GM12878 (cell line): Measurements from ENCODE around the gene CCRL2. TPM values are rescaled to one million over a fixed set of nuclear protein-coding genes. Genes with fewer than 3 reads are reported as not detected.
A peak's percentile ranks its signal among the peaks of the same experiment; 100 is the strongest.

ENCODE experiments used
- ATAC-seq: fragments of 200-7000 bp; cut with Tn5 transposase; 3 replicates; pipeline ENCODE4 v1.9.1; 2020; ENCODE audit warnings: mild to moderate bottlenecking, moderate library complexity
- BruUV-seq: library from RNA; stranded (reverse); fragments of 400-500 nt; replicated peaks from 2 replicates; lab custom pipeline; 2021; lab: Mats Ljungman, UMichigan
- CTCF ChIA-PET: fragments of 300-600 bp; sonication (Branson Sonifier 250); formaldehyde crosslinking; extraction: SDS; loops from one replicate; lab custom pipeline; 2021; ENCODE audit warnings: inconsistent platforms; lab: Yijun Ruan, JAX
- POLR2A ChIA-PET: fragments of 350-600 bp; formaldehyde crosslinking; extraction: SDS; loops from one replicate; lab custom pipeline; 2021; ENCODE audit warnings: inconsistent platforms; lab: Charles Lee
- RAD21 ChIA-PET: fragments of 300-600 bp; sonication (Branson Sonifier 250); formaldehyde crosslinking; loops from one replicate; lab custom pipeline; 2023; ENCODE audit warnings: antibody characterized with exemption; ENCODE audit not compliant: unreplicated experiment; lab: Charles Lee
- SMC1A ChIA-PET: fragments of 300-600 bp; sonication (Branson Sonifier 250); formaldehyde crosslinking; loops from one replicate; lab custom pipeline; 2023; ENCODE audit not compliant: unreplicated experiment, uncharacterized antibody; lab: Charles Lee
- DNase-seq: peaks from one replicate; pipeline ENCODE4 v3.0.0-alpha.2; 2011; ENCODE audit warnings: low read depth, low spot score
- FAIRE-seq: peaks from 3 replicates; lab custom pipeline; 2011; peaks lifted over from hg19 to GRCh38; lab: Jason Lieb, UNC
- H2AFZ ChIP-seq: 2 replicates; pipeline ENCODE4 v1.6.0; 2011; ENCODE audit warnings: low read depth, low read length, control low read depth; ENCODE audit not compliant: control insufficient read depth
- H3K27ac ChIP-seq: 2 replicates; pipeline ENCODE4 v1.5.1; 2011; ENCODE audit warnings: control low read depth; ENCODE audit not compliant: control insufficient read depth, insufficient read depth
- H3K27me3 ChIP-seq, 2 experiments: replicated peaks in 1 of 2; 2 replicates each; pipeline versions ENCODE4 v1.6.0 to v1.6.1; 2011; ENCODE audit warnings: low read length in 1 of 2; ENCODE audit not compliant: control insufficient read depth in 2 of 2, insufficient read depth in 2 of 2
- H3K36me3 ChIP-seq, 2 experiments: 2 replicates each; pipeline ENCODE4 v1.5.1; 2011; ENCODE audit warnings: low read length in 1 of 2; ENCODE audit not compliant: control insufficient read depth in 2 of 2, insufficient read depth in 2 of 2
- H3K4me1 ChIP-seq: 2 replicates; pipeline ENCODE4 v1.6.1; 2011; ENCODE audit warnings: mild to moderate bottlenecking, low read length, moderate library complexity, mixed read lengths; ENCODE audit not compliant: control insufficient read depth, insufficient read depth
- H3K4me2 ChIP-seq: 2 replicates; pipeline ENCODE4 v1.6.0; 2011; ENCODE audit warnings: control low read depth; ENCODE audit not compliant: control insufficient read depth, insufficient read depth
- H3K4me3 ChIP-seq: fragments of 200-600 bp; sonication (generic); 2 replicates; pipeline ENCODE4 v1.5.1; 2016
- H3K79me2 ChIP-seq: 2 replicates; pipeline ENCODE4 v1.6.0; 2011; ENCODE audit warnings: low read length; ENCODE audit not compliant: control insufficient read depth, insufficient read depth
- H3K9ac ChIP-seq: 2 replicates; pipeline ENCODE4 v1.8.0; 2011; ENCODE audit warnings: low read length, control low read depth, mixed read lengths; ENCODE audit not compliant: control insufficient read depth, insufficient read depth
- H3K9me3 ChIP-seq: replicated peaks from 3 replicates; pipeline ENCODE4 v1.5.1; 2011; ENCODE audit warnings: mild to moderate bottlenecking, low read length; ENCODE audit not compliant: control insufficient read depth, insufficient read depth
- H4K20me1 ChIP-seq: 2 replicates; pipeline ENCODE4 v1.6.0; 2011; ENCODE audit not compliant: control insufficient read depth, insufficient read depth
- ATF7 ChIP-seq: fragments of 450-650 bp; IDR thresholded peaks from 2 replicates; pipeline ENCODE4 v1.6.1; 2016; ENCODE audit warnings: low read depth, mild to moderate bottlenecking
- BHLHE40 ChIP-seq, 2 experiments: fragments of 450-650 bp in 1 of 2; IDR thresholded peaks; 2 replicates each; pipeline ENCODE4 v1.6.1; 2011 to 2017; ENCODE audit warnings: low read depth in 2 of 2, borderline replicate concordance in 1 of 2, improper control_type of control experiment in 1 of 2, low read length in 1 of 2, mild to moderate bottlenecking in 1 of 2
- EED ChIP-seq: sonication (generic); IDR thresholded peaks from 2 replicates; pipeline ENCODE4 v1.6.1; 2016; ENCODE audit warnings: antibody characterized with exemption, low read depth
- ESRRA ChIP-seq: IDR thresholded peaks from 2 replicates; pipeline ENCODE4 v1.6.1; 2012; ENCODE audit warnings: mild to moderate bottlenecking, low read length, improper control_type of control experiment
- EZH2 ChIP-seq: IDR thresholded peaks from 2 replicates; pipeline ENCODE4 v1.6.1; 2012; ENCODE audit warnings: low read depth, mild to moderate bottlenecking, control low read depth, inconsistent platforms, low read length, borderline replicate concordance; ENCODE audit not compliant: control insufficient read depth
- IKZF2 ChIP-seq, 2 experiments: fragments of 450-650 bp; IDR thresholded peaks; 2 replicates each; pipeline ENCODE4 v1.6.1; 2017; ENCODE audit warnings: mild to moderate bottlenecking in 2 of 2, moderate library complexity in 2 of 2
- LARP7 ChIP-seq: fragments of 450-650 bp; IDR thresholded peaks from 2 replicates; pipeline ENCODE4 v1.6.1; 2017; ENCODE audit warnings: mild to moderate bottlenecking
- MTA3 ChIP-seq: IDR thresholded peaks from 2 replicates; pipeline ENCODE4 v1.6.1; 2012; ENCODE audit warnings: low read length, inconsistent platforms, borderline replicate concordance
- PML ChIP-seq: IDR thresholded peaks from 2 replicates; pipeline ENCODE4 v1.6.1; 2012; ENCODE audit warnings: low read length, inconsistent platforms
- POLR2A ChIP-seq: IDR thresholded peaks from 2 replicates; pipeline ENCODE4 v1.6.1; 2011; ENCODE audit warnings: low read depth, mild to moderate bottlenecking, low read length
- RBBP5 ChIP-seq: fragments of 200-600 bp; sonication (generic); conservative IDR thresholded peaks from 2 replicates; pipeline ENCODE4 v1.6.1; 2016
- RELA ChIP-seq: fragments of 450-650 bp; IDR thresholded peaks from 2 replicates; pipeline ENCODE4 v1.8.0; 2014; ENCODE audit warnings: borderline replicate concordance; ENCODE audit not compliant: partially characterized antibody
- SIN3A ChIP-seq: IDR thresholded peaks from 2 replicates; pipeline ENCODE4 v1.6.1; 2012; ENCODE audit warnings: low read depth, low read length, improper control_type of control experiment
- SP1 ChIP-seq: IDR thresholded peaks from one replicate; pipeline ENCODE4 v1.6.1; 2011; ENCODE audit warnings: low read depth, low read length
- STAT3 ChIP-seq: IDR thresholded peaks from 2 replicates; pipeline ENCODE4 v1.6.1; 2011; ENCODE audit warnings: low read depth, low read length, improper control_type of control experiment
- ZNF217 ChIP-seq: fragments of 450-650 bp; IDR thresholded peaks from 2 replicates; pipeline ENCODE4 v1.6.1; 2017; ENCODE audit warnings: antibody characterized with exemption, mild to moderate bottlenecking
- WGBS: methylation state at CpG from one replicate; pipeline ENCODE4 v1.1.6; 2016; ENCODE audit warnings: low lambda C conversion rate; ENCODE audit not compliant: insufficient replicate concordance, insufficient coverage; ENCODE audit errors: missing lambda C conversion rate; 5-methylcytosine and 5-hydroxymethylcytosine counted together
- in situ Hi-C: fragments of 300-500 bp; cut with MboI; formaldehyde crosslinking; loops from 9 replicates; pipeline ENCODE4 v1.14.3; 2018; ENCODE audit warnings: mixed read lengths
- intact Hi-C: fragments of 100-400 bp; cut with micrococcal nuclease; formaldehyde crosslinking; loops from one replicate; pipeline ENCODE4 v1.14.2; 2022; ENCODE audit not compliant: unreplicated experiment
- polyA plus RNA-seq, 11 experiments: library from polyadenylated mRNA; depleted of rRNA in 4 of 11; unstranded in 6 of 11; stranded (reverse) in 5 of 11; fragments of >200 nt; fragmentation: Nextera tagmentation in 4 of 11; fragmentation: Illumina TruSeq in 1 of 11; extraction: Ambion mirVana in 4 of 11; extraction: Trizol in 1 of 11; gene quantifications; 1 replicate in 1 of 11; 2 replicates in 10 of 11; pipeline versions ENCODE4 v1.2.1 to v1.2.3, GENCODE V29; 2011 to 2016; ENCODE audit warnings: inconsistent platforms in 2 of 11, missing spikeins in 2 of 11, low read depth in 1 of 11
- total RNA-seq, 4 experiments: library from RNA; depleted of rRNA in 3 of 4; stranded (reverse); fragments of >200 nt in 3 of 4; fragmentation: Illumina TruSeq in 1 of 4; extraction: Trizol in 1 of 4; gene quantifications; 2 replicates each; pipeline versions ENCODE4 v1.2.1 to v1.2.3, GENCODE V29; 2013 to 2021
- TF ChIP-seq, protein P1 (sequence below): fragments of 450-650 bp; IDR thresholded peaks from 2 replicates; pipeline ENCODE4 v1.6.1; 2017; ENCODE audit warnings: low read depth, mild to moderate bottlenecking, moderate library complexity
- TF ChIP-seq, protein P2 (sequence below): IDR thresholded peaks from 2 replicates; pipeline ENCODE4 v1.6.1; 2012; ENCODE audit warnings: improper control_type of control experiment, low read depth, low read length; ENCODE audit not compliant: insufficient replicate concordance

CCRL2 gene
- total and polyA plus RNA-seq, 10 of the 15 experiments (the other 5 are each of a cell fraction or from before 2014, with no cell fraction given) = 0.04 to 2.5 (median 1.8) TPM

DNA sequence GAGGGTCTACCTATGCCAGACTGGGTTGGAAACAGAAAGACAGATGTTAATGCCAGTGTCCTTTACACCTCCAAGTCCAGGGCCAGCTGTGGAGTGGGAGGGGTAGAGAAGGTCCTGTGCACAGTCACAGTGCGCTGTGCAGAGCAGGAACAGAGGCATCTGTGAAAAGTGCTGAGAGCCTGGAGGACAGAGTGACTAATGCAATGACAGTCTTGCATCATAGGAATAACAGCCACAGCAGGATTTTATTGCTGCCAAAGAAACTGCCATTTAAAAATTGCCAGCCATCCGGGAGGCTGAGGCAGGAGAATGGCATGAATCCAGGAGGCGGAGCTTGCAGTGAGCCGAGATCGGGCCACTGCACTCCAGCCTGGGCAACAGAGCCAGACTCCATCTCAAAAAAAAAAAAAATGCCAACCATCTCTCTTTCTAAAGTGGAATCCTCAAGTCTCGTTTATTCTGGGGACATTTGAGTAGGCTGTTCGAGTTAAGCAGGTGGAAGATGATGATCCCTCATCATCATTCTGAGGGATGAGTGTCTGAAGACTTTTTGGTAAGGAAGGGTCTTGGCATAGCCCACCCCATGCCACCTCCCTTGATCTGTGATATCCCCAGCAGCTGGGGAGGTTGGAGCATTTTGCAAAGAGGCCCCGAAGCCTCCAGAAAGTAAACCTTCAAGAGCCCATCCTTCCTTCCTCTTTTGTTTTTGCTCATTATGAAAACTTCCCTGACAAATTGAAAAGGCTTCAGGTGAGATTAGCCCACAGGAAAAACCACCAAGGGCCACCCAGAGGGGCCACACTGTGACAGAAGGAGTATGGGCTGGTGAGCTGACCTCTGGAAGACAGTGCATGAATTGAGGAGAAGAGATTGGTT lies 45.4 kb upstream of the CCRL2 start:
- intact Hi-C loops (loop anchor here (2.0 kb wide), 1 partner anchor 63 kb away; no protein-coding TSS in a partner anchor), in situ Hi-C loops (no loop called here)
- Histone ChIP-seq H3K9me3 (no peaks in the 10 kb centered on the region), H3K4me3 (no peak overlapping the region; the same call in 1 of the 2 replicates), H3K4me2 (peak overlapping the region; percentile 71), H4K20me1 (no peaks in the 10 kb centered on the region), H3K27me3 (no peaks in the 10 kb centered on the region), H3K9ac (no peak overlapping the region), H3K79me2 (no peaks in the 10 kb centered on the region), H2AFZ (no peak overlapping the region), H3K4me1 (peaks cover 40% of the 10 kb centered on the region), H3K36me3 (no peaks in the 10 kb centered on the region), H3K27ac (no peak overlapping the region)
- CTCF ChIA-PET = interaction anchor here (1.3 to 4.0 kb wide), 3 partner anchors 16 to 147 kb away, joined by 3 to 25 read pairs (median 8); no protein-coding TSS in a partner anchor
- BruUV-seq = no TSS peak
- FAIRE-seq = no peak
- POLR2A ChIA-PET = no interaction called here
- no peak; the same call in 2 of the 3 replicates for ATAC-seq
- SMC1A ChIA-PET = interaction anchor here (1.0 to 4.0 kb wide), 7 partner anchors 9 to 272 kb away, joined by 3 to 23 read pairs (median 4); partner anchors contain the start of gene CCR5
- WGBS = 51% methylated on average over 8 of the region's 8 CpGs
- RAD21 ChIA-PET = interaction anchor here (0.7 to 6.0 kb wide), 6 partner anchors 8 to 154 kb away, joined by 3 to 38 read pairs (median 12); partner anchors contain the start of gene CCR5
- DNase-seq = no peak
- no peak for TF ChIP-seq RELA
- no peak for TF ChIP-seq STAT3
- TF ChIP-seq MTA3 = no peak; the same call in 1 of the 2 replicates
- TF ChIP-seq ATF7 = no peak
- no peak for TF ChIP-seq RBBP5
- no peak for TF ChIP-seq ZNF217
- no peak for TF ChIP-seq LARP7
- no peak for TF ChIP-seq EZH2
- TF ChIP-seq PML = no peak
- TF ChIP-seq POLR2A = no peak
- no peak for TF ChIP-seq BHLHE40 (IDR thresholded peaks at IDR 0.05; ENCODE audit: borderline replicate concordance in 1 of 2, low read depth in 2 of 2, low read length in 1 of 2)
- TF ChIP-seq, protein P1, sequence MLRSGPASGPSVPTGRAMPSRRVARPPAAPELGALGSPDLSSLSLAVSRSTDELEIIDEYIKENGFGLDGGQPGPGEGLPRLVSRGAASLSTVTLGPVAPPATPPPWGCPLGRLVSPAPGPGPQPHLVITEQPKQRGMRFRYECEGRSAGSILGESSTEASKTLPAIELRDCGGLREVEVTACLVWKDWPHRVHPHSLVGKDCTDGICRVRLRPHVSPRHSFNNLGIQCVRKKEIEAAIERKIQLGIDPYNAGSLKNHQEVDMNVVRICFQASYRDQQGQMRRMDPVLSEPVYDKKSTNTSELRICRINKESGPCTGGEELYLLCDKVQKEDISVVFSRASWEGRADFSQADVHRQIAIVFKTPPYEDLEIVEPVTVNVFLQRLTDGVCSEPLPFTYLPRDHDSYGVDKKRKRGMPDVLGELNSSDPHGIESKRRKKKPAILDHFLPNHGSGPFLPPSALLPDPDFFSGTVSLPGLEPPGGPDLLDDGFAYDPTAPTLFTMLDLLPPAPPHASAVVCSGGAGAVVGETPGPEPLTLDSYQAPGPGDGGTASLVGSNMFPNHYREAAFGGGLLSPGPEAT = peak; percentile 17; the same call in 1 of the 2 replicates
- TF ChIP-seq ESRRA = no peak
- TF ChIP-seq, protein P2, sequence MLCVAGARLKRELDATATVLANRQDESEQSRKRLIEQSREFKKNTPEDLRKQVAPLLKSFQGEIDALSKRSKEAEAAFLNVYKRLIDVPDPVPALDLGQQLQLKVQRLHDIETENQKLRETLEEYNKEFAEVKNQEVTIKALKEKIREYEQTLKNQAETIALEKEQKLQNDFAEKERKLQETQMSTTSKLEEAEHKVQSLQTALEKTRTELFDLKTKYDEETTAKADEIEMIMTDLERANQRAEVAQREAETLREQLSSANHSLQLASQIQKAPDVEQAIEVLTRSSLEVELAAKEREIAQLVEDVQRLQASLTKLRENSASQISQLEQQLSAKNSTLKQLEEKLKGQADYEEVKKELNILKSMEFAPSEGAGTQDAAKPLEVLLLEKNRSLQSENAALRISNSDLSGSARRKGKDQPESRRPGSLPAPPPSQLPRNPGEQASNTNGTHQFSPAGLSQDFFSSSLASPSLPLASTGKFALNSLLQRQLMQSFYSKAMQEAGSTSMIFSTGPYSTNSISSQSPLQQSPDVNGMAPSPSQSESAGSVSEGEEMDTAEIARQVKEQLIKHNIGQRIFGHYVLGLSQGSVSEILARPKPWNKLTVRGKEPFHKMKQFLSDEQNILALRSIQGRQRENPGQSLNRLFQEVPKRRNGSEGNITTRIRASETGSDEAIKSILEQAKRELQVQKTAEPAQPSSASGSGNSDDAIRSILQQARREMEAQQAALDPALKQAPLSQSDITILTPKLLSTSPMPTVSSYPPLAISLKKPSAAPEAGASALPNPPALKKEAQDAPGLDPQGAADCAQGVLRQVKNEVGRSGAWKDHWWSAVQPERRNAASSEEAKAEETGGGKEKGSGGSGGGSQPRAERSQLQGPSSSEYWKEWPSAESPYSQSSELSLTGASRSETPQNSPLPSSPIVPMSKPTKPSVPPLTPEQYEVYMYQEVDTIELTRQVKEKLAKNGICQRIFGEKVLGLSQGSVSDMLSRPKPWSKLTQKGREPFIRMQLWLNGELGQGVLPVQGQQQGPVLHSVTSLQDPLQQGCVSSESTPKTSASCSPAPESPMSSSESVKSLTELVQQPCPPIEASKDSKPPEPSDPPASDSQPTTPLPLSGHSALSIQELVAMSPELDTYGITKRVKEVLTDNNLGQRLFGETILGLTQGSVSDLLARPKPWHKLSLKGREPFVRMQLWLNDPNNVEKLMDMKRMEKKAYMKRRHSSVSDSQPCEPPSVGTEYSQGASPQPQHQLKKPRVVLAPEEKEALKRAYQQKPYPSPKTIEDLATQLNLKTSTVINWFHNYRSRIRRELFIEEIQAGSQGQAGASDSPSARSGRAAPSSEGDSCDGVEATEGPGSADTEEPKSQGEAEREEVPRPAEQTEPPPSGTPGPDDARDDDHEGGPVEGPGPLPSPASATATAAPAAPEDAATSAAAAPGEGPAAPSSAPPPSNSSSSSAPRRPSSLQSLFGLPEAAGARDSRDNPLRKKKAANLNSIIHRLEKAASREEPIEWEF = no peak
- TF ChIP-seq SIN3A = no peak
- TF ChIP-seq EED = peak; percentile 91
- TF ChIP-seq IKZF2 (IDR thresholded peaks at IDR 0.05) = peak; percentile 66
- no peak for TF ChIP-seq SP1
